Stimulated activated effector memory CD8-positive, alpha-beta T cell treated with anti-CD3 and anti-CD28 coated beads, Interleukin-12 subunit alpha, Interleukin-12 subunit beta, amount 100 ng/mL, for 72 hours (primary cell): ENCODE measurements around the gene PCGF2.
"Not testable (repeated sequence)": the region's sequence is repeated elsewhere in the genome, so short reads cannot be mapped to it uniquely, and the experiment has no call there.

ENCODE experiments used
- ATAC-seq: fragments of 150-1000 bp; cut with Tn5 transposase; 2 replicates; pipeline ENCODE4 v1.10.0; 2021
- DNase-seq, 2 donors: peaks; one replicate each; pipeline ENCODE4 v3.0.0; 2021 to 2022; ENCODE audit warnings: low spot score in 2 of 2
- H3K27ac Mint-ChIP-seq: one replicate; pipeline ENCODE4 v1.8.0; 2022; ENCODE audit warnings: mild to moderate bottlenecking, mixed read lengths
- H3K36me3 Mint-ChIP-seq: one replicate; pipeline ENCODE4 v1.8.0; 2022; ENCODE audit warnings: mild to moderate bottlenecking, mixed read lengths
- H3K4me1 Mint-ChIP-seq: one replicate; pipeline ENCODE4 v1.8.0; 2022; ENCODE audit warnings: mixed read lengths
- H3K4me3 Mint-ChIP-seq: one replicate; pipeline ENCODE4 v1.8.0; 2022; ENCODE audit warnings: mild to moderate bottlenecking, mixed read lengths
- H3K9me3 Mint-ChIP-seq: one replicate; pipeline ENCODE4 v1.8.0; 2022; ENCODE audit warnings: mixed read lengths

Gene PCGF2

DNA sequence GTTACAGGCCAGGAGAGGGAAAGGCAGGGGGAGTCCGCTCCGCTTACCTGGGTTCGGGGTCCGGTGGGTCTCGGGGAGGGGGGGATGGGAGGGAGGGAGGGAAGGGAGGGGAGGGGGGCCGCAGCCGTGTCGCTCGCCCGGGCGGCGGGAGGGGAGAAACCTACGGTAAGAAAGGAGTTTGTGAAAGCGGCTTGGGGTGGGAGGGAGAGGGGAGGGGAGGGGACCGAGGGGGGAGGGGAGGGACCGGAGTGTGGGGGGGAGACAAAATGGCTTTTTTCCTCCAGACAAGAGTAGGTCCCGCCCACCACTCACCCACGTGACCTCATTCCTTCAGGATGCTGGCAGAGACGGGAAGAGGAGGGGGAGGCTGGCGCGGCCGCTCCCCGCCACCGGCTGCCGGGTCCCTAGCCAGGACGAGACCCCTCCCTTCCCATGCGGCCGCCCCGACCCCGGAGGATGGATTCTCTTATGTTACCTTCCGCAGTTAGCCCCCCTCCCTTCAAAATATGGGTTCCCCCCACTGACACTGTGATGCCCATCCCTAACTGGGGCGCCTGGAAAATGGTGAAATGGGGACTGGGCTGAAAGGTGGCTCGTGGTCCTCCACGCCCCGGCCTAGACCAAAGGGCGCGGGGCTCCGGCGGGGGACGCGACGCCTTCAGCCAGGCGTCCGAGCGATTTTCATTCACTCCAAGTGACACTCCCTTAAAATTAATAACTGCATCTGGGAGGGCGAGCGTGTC is at the start of gene PCGF2:
PCGF2 (minus strand) TSS at position 188 of the 743 bp plus-strand sequence. CDS start 7,934 bp downstream, outside the sequence.
- Mint-ChIP-seq H3K4me3 (peak within 1 kb of the TSS; percentile 85), H3K36me3 (peaks cover 26% of the 10 kb centered on the region), H3K9me3 (no peaks in the 10 kb centered on the region), H3K4me1 (peaks cover 65% of the 10 kb centered on the region), H3K27ac (no peak within 1 kb of the TSS)
- no peak for DNase-seq
- no peak for ATAC-seq

DNA sequence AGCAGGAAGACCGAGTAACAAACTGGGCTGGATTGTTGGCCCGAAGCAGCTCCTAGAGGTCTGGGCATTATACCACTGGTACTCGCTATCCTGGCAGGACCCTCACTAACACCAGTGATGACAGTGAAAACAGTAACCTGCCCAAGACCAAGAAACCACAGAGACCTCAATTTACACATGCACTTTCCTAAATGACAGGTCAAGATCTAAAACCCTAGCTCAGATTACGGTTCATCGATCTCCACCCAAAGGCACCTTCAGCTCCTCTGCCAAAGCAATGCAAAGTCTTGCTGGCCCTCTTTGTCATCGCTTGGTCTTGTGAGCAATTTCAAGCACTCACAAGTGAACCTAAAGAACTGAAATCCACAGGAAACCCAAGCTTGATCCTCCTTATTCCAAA is 49.7 kb upstream of the PCGF2 start:
- H3K4me3 Mint-ChIP-seq = peak overlapping the region; percentile 95
- ATAC-seq = no peak

DNA sequence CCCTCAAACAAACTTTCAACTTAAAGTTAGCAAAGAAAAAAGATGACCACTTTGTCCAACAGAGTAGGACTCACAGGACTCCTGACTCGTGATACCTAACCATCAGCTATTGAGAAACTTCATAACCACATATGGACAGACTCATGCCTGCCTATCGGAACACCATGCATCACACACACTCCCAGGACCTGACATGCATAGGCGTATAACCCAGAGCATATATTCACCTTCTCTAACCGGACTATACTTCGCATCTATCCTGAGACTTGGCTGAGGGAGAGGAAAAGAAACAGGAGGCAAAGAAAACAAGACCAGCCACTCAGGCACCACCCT is 49.0 kb upstream of the PCGF2 start:
- Mint-ChIP-seq H3K36me3 (peaks cover 65% of the 10 kb centered on the region), H3K9me3 (no peaks in the 10 kb centered on the region), H3K4me3 (peak overlapping the region; percentile 95), H3K4me1 (peaks cover 45% of the 10 kb centered on the region), H3K27ac (no peak overlapping the region)
- no peak for ATAC-seq
- DNase-seq = no peak

More for the DNA sequence above, 49.7 kb upstream of the PCGF2 start:
- Mint-ChIP-seq H3K4me1 (peaks cover 45% of the 10 kb centered on the region), H3K9me3 (no peaks in the 10 kb centered on the region), H3K27ac (peak overlapping the region; percentile 96), H3K36me3 (peaks cover 72% of the 10 kb centered on the region)
- peak in 1 of 2 donors; percentile 49 for DNase-seq

DNA sequence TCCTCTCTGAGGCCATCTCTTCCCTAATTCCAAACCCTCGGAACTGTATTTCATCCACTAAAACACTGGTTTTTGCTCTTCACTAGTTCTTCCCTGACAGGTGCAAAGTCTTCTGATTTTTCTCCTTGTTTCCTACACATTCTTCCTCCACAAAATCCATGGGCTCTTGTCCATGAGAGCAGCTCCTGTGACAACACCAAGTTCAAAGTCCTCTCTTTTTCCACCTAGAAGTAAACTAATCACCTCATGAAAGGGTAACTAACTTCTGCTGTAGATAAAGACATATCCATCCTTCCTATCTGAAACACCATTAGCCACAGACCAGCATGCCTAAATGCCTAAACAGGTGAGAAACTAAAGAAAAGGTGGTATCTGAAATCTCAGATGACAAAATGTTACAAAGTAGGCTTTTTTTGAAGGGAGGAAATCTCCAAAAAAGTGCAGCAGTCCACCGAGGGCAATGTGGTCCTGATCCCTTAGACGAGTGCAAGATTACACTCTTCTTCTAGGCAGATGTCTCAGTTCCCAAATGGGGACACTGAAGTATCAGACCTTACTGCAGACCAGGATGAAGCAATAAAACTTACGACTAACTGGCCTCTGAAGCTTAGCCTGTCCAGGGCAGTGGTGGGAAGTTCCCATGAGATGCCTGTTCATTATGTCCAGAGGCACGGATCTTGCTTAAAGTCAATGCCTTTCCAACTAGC is 48.5 kb upstream of the PCGF2 start:
- DNase-seq = no peak
- H3K4me1 Mint-ChIP-seq = peaks cover 45% of the 10 kb centered on the region
- ATAC-seq = no peak
- no peak overlapping the region for H3K4me3 Mint-ChIP-seq
- no peaks in the 10 kb centered on the region for H3K9me3 Mint-ChIP-seq
- peaks cover 60% of the 10 kb centered on the region for H3K36me3 Mint-ChIP-seq
- H3K27ac Mint-ChIP-seq = peak overlapping the region; percentile 17

DNA sequence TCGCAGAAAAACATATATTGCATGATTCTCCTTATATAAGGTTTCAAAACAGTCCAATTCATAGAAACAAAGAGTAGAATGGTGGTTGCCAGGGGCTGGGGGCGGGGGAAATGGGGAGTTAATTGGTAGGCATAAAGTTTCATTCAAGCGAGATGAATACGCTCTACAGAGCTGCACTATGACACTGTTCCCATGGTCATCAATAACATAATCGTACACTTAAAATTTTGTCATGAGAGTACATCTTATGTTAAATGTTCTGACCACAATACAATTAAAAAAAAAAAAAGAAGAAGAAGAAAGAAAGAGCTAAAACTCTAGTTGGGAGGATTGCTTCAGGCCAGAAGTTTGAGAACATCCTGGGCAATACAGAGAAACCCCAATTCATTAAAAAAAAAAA is 46.1 kb upstream of the PCGF2 start:
- Mint-ChIP-seq H3K4me3 (no peak overlapping the region), H3K4me1 (peaks cover 37% of the 10 kb centered on the region), H3K27ac (peak overlapping the region; percentile 48), H3K36me3 (peaks cover 48% of the 10 kb centered on the region), H3K9me3 (no peaks in the 10 kb centered on the region)
- ATAC-seq (no peak), DNase-seq (no peak)

DNA sequence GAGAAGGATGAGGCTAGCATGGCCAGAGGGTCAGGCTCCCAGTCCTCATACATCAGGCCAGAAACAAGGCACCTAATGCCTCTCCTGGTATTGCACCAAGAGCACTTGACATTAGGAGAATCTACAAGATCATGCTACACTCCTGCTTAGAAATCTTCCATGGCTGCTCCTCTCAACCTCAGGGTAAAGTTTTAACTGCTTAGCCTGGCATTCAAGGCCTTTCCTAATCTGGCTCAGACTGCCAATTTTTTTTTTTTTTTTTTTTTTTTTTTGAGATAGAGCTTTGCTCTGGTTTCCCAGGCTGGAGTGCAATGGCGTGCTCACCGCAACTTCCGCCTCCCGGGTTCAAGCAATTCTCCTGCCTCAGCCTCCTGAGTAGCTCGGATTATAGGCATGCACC is 43.0 kb upstream of the PCGF2 start:
- peaks cover 16% of the 10 kb centered on the region for H3K4me1 Mint-ChIP-seq
- H3K27ac Mint-ChIP-seq = no peak overlapping the region
- H3K4me3 Mint-ChIP-seq = no peak overlapping the region
- no peaks in the 10 kb centered on the region for H3K9me3 Mint-ChIP-seq
- DNase-seq (no peak), ATAC-seq (no peak)
- peaks cover 38% of the 10 kb centered on the region for H3K36me3 Mint-ChIP-seq

DNA sequence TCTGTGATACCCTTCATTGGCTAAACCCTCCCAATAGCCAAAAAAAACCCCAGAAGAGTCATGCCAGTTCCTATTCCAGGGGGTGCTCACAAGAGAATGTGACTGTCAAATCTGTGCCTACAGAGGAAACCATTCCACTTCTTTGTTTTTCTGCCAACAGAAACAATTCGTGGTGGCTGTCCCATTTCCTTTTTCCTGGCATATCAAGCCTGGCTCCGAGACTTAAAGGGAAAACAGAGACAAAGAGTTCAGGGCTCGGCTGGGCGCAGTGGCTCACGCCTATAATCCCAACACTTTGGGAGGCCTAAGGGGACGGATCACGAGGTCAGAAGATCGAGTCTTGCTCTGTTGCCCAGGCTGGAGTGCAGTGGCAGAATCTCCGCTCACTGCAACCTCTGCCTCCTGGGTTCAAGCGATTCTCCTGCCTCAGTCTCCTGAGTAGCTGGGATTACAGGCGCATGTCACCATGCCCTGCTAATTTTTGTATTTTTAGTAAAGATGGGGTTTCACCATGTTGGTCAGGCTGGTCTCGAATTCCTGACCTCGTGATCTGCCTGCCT is 42.1 kb upstream of the PCGF2 start:
- ATAC-seq, H3K4me3 Mint-ChIP-seq, H3K27ac Mint-ChIP-seq, H3K9me3 Mint-ChIP-seq, DNase-seq: not testable (repeated sequence)
- Mint-ChIP-seq H3K36me3 (peaks cover 41% of the 10 kb centered on the region), H3K4me1 (peaks cover 16% of the 10 kb centered on the region)

DNA sequence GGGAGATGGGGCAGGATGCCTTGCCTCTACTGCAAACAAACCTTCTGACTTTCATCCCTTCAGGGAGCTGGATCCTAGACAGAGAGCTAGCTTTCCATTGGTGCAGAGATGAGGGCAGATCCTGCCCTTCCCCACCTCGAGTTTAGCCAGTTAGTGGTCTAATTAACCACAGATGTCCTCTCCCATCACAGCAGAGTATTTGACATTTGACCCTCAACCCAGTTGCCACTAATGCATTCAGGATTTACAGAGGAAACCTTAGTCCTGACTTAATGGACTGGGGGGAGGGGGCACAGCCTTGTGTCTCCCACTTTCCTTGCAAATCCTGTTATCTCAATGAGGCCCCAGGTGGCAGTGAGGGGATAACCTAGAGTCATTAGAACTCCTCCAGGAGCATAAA is 41.0 kb upstream of the PCGF2 start:
- ATAC-seq (no peak), DNase-seq (no peak)
- no peaks in the 10 kb centered on the region for H3K9me3 Mint-ChIP-seq
- peaks cover 12% of the 10 kb centered on the region for H3K4me1 Mint-ChIP-seq
- H3K27ac Mint-ChIP-seq = peak overlapping the region; percentile 54
- H3K36me3 Mint-ChIP-seq = peaks cover 41% of the 10 kb centered on the region
- H3K4me3 Mint-ChIP-seq = no peak overlapping the region

DNA sequence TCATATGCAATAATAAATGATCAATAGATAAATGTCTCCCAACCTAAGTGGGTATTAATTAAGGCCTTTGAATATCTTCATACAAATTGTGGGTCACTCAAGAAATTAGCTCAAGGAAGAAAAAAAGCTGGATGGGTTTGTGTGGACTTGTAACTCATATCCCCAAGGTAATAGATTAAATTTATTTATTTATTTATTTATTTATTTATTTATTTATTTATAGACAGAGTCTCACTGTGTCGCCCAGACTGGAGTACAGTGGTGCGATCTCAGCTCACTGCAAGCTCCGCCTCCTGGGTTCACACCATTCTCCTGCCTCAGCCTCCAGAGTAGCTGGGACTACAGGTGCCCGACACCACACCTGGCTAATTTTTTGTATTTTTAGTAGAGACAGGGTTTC is 39.9 kb upstream of the PCGF2 start:
- H3K36me3 Mint-ChIP-seq = peaks cover 45% of the 10 kb centered on the region
- not testable (repeated sequence) for DNase-seq, ATAC-seq, H3K4me1 Mint-ChIP-seq, H3K27ac Mint-ChIP-seq, H3K9me3 Mint-ChIP-seq, H3K4me3 Mint-ChIP-seq

DNA sequence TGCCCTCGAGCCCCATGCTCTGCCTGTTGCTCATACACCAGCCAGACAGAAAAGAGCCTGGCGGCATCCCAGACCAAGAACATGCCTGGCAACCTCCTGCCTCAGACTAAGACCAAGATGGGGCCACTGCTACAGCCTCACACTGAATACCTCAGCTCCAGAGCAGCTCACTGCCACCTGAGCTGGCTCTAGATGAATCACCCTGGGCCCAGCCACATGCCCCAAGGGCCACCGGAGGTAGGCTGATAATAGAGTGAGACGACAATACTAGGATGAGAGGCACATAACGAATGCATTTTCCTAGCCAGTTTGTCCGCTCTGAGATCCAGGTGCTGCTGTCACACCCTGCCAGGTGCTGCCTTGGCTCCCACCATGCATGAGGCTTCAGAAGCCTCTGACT is 38.2 kb upstream of the PCGF2 start:
- Mint-ChIP-seq H3K4me3 (no peak overlapping the region), H3K4me1 (peaks cover 6% of the 10 kb centered on the region), H3K9me3 (no peaks in the 10 kb centered on the region), H3K27ac (no peak overlapping the region), H3K36me3 (peaks cover 61% of the 10 kb centered on the region)
- ATAC-seq (no peak), DNase-seq (no peak)

DNA sequence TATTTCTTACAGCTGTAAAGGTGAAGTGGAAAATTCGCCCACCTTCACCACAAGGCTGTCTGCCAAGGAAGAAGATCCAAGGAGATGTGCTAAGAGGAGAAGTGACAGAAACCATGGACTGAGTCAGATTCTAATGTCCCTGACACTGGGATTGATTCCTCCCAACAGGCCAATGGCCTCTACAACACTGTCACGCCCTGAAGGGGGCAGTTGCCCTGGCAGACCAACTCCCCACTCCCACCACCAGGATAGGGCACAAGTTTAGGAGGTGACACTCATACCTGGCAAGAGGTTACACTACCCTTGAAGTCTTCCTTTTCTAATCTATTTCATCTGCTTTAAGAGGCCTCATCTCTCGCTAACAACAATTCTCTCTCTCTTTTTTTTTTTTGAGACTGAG is 35.1 kb upstream of the PCGF2 start:
- H3K4me3 Mint-ChIP-seq = no peak overlapping the region
- DNase-seq (no peak), ATAC-seq (no peak)
- peaks cover 6% of the 10 kb centered on the region for H3K4me1 Mint-ChIP-seq
- H3K27ac Mint-ChIP-seq = no peak overlapping the region
- no peaks in the 10 kb centered on the region for H3K9me3 Mint-ChIP-seq
- peaks cover 81% of the 10 kb centered on the region for H3K36me3 Mint-ChIP-seq

DNA sequence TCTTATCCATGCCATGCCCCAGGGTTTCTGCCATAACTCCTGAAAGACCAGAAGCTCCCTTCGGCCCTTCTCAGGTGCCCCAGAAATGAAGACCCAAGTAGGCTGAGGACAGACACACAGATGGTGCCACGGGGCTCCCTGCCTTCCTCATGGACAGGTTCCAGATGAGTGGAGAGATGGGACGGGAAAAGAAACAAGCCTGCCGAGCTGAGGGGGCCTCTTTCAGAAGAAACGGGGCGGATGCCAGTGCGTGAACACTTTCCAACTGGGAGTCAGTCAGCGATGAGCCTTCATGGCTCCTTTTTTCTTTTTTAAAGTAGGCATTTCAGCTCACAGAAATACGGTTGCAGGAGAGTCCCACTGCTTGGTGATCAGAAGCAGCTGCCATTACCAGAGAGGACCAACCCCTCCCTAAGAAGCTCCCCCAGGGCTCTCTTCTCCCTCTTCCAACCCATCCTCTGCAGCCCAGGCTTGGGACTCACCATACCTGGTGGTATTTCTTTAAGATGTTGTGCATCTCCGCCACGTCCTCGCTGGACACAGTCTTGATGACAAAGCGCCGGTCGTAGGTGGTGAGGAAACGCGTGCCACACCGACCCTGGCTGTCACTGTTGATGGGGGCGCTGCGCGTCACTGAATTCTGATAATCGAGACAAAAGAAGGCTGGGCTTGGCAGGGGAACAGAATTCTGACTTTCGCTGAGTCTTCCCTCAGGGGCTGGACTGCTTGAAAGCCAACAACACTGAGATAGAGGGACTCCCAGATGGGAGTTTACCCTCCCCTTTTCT is 32.0 kb upstream of the PCGF2 start:
- H3K36me3 Mint-ChIP-seq = peaks cover 93% of the 10 kb centered on the region
- no peak overlapping the region for H3K27ac Mint-ChIP-seq
- H3K9me3 Mint-ChIP-seq = no peaks in the 10 kb centered on the region
- no peak for DNase-seq
- no peak overlapping the region for H3K4me3 Mint-ChIP-seq
- no peak for ATAC-seq
- H3K4me1 Mint-ChIP-seq = no peaks in the 10 kb centered on the region

DNA sequence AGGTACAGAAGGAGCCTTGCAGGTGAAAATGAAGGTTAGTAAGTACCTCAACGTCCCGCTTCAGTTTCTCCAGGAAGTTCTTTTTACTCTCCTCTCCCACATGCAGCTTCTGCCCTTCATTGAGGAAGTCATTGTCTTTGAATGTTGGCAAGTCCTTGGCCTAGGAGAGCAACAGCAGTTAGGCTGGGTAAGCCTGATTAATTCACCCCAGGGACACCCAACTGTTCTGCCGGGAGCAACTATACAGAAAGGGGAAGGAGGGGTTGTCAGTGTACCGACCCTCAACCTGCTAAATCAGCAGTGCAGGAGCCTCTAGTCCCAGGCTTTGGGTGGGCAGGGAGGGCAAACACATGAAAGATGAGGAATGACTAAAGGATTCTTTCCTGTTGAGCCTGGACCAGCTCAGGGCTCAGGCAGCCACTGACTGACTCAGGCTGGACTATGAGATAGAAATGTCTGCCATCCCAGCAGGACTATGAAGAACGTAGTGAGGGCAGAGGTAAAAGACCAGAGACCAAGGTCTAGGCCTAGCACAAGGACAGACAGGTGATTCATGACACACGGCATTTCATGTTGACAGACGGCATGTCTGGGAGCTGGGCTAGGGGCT is 29.6 kb upstream of the PCGF2 start:
- H3K4me3 Mint-ChIP-seq = no peak overlapping the region
- no peak for ATAC-seq

DNA sequence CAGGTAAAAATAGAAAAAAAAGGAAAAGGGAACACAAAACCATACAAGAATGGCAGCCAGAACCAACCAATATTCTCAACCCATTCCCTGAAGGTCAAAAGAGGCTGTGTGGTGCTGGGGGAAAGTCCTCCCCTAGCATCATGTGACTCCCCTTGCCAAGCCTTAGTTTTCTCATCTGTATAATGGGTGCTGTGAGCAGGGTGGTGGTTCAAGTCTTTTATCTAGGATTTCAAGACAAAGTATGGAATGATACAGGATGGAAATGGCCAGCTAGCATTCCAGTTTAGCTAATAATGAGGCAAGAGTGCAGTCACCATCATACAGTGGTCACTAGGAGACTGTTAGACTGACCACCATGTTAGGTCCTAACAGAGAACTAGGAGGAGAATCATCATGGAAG is 25.1 kb upstream of the PCGF2 start:
- ATAC-seq (no peak), DNase-seq (no peak)
- no peaks in the 10 kb centered on the region for H3K4me1 Mint-ChIP-seq
- H3K36me3 Mint-ChIP-seq = peaks cover 93% of the 10 kb centered on the region
- H3K27ac Mint-ChIP-seq = no peak overlapping the region
- H3K9me3 Mint-ChIP-seq = no peaks in the 10 kb centered on the region
- no peak overlapping the region for H3K4me3 Mint-ChIP-seq

More for the DNA sequence above, 29.6 kb upstream of the PCGF2 start:
- no peak for DNase-seq
- Mint-ChIP-seq H3K4me1 (no peaks in the 10 kb centered on the region), H3K27ac (peak overlapping the region; percentile 26), H3K9me3 (no peaks in the 10 kb centered on the region), H3K36me3 (peaks cover 93% of the 10 kb centered on the region)

DNA sequence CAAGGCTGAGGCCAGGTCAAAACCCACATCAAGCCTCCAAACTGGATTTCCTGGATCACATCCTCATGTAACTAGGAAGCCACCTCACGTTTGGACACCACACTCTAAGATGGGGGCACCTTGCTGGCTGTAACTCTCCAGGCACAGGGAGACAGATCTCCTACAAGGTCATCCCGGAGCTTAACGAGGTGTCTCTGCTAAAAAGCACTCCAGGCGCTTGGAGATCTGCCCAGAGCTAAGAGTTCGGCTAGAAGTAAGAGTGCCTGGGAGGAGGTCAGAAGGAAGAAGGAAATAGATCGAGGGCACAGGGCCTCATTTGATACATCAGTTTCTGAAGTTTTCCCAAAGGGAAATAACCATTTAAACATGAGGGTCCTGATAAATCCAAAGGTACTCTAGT is 20.3 kb upstream of the PCGF2 start:
- H3K4me3 Mint-ChIP-seq = no peak overlapping the region
- peaks cover 6% of the 10 kb centered on the region for H3K4me1 Mint-ChIP-seq
- peak overlapping the region; percentile 71 for H3K27ac Mint-ChIP-seq
- ATAC-seq (no peak), DNase-seq (no peak)
- H3K36me3 Mint-ChIP-seq = peaks cover 93% of the 10 kb centered on the region
- no peaks in the 10 kb centered on the region for H3K9me3 Mint-ChIP-seq
